PC-9 (cell line): Measurements from ENCODE around the gene NOVA1.

Source experiments
- CTCF ChIP-seq: fragments of 200-600 bp; sonication (generic); conservative IDR thresholded peaks from 2 replicates; pipeline ENCODE4 v1.6.1; 2017; ENCODE audit warnings: mixed run types, antibody characterized with exemption, mild to moderate bottlenecking, moderate library complexity
- EZH2 ChIP-seq: fragments of 200-600 bp; sonication (generic); IDR thresholded peaks from 2 replicates; pipeline ENCODE4 v1.8.0; 2017; ENCODE audit warnings: antibody characterized with exemption, low read depth

- TF ChIP-seq CTCF: no peak
- no peak for TF ChIP-seq EZH2
These were observed 703 bp downstream of the NOVA1 start for GRCh38 chr14:26597071-26597588.
